NCI-H82 (cell line): ENCODE measurements around the gene OR6B1.

Experiments used
- DNase-seq: peaks from one replicate; lab custom pipeline; 2025; lab: John Stamatoyannopoulos, UW

The OR6B1 gene

GRCh38 chr7:144000020-144000419, at the start of gene OR6B1:
OR6B1 (plus strand) TSS chr7:144000320; CDS start chr7:144003997, 3,677 bp downstream.
- no peak for DNase-seq

- DNase-seq: no peak
Measured at GRCh38 chr7:143953421-143953820, 46.7 kb upstream of the OR6B1 start.

- no peak for DNase-seq
Measured at GRCh38 chr7:143954135-143954534, 46.0 kb upstream of the OR6B1 start.

GRCh38 chr7:143954544-143954943, 45.6 kb upstream of the OR6B1 start, which contains the start of gene OR2F1:
OR2F1 (plus strand) TSS chr7:143954844; CDS start chr7:143959971, 5,127 bp downstream.
- DNase-seq: no peak

- DNase-seq: no peak
Measured at GRCh38 chr7:143958781-143959180, 41.3 kb upstream of the OR6B1 start.

GRCh38 chr7:143960813-143961610, 39.1 kb upstream of the OR6B1 start:
- no peak for DNase-seq

- DNase-seq: no peak
Measured at GRCh38 chr7:143965280-143965679, 34.8 kb upstream of the OR6B1 start.

- no peak for DNase-seq
Measured at GRCh38 chr7:143967398-143967797, 32.7 kb upstream of the OR6B1 start.

GRCh38 chr7:143973870-143974416, 26.2 kb upstream of the OR6B1 start:
- no peak for DNase-seq

- DNase-seq: no peak
Measured at GRCh38 chr7:143974459-143974858, 25.7 kb upstream of the OR6B1 start.

GRCh38 chr7:143975617-143976016, 24.5 kb upstream of the OR6B1 start:
- peak; percentile 27 for DNase-seq

- DNase-seq: no peak
Measured at GRCh38 chr7:143978585-143978984, 21.5 kb upstream of the OR6B1 start.

GRCh38 chr7:143979359-143979758, 20.8 kb upstream of the OR6B1 start:
- DNase-seq: no peak

GRCh38 chr7:143979998-143980397, 20.1 kb upstream of the OR6B1 start:
- DNase-seq: no peak

- no peak for DNase-seq
Measured at GRCh38 chr7:143980746-143981510, 19.2 kb upstream of the OR6B1 start.

- DNase-seq: no peak
Measured at GRCh38 chr7:143983960-143984359, 16.2 kb upstream of the OR6B1 start.

GRCh38 chr7:143987513-143987912, 12.6 kb upstream of the OR6B1 start:
- DNase-seq: no peak

GRCh38 chr7:143988976-143989745, 11.0 kb upstream of the OR6B1 start:
- no peak for DNase-seq

GRCh38 chr7:143992670-143993069, 7.5 kb upstream of the OR6B1 start:
- no peak for DNase-seq

GRCh38 chr7:143993924-143994323, 6.2 kb upstream of the OR6B1 start:
- DNase-seq: no peak

GRCh38 chr7:144001543-144001942, 1.4 kb downstream of the OR6B1 start:
- no peak for DNase-seq

GRCh38 chr7:144004703-144005102, 4.6 kb downstream of the OR6B1 start:
- DNase-seq: no peak
